Activated T-helper 1 cell treated with Interleukin-2 at 50 U/mL for 16 hours (primary cell): ENCODE data around the gene VPS13C.
"Not testable (repeated sequence)": the region's sequence is repeated elsewhere in the genome, so short reads cannot be mapped to it uniquely, and the experiment has no call there.

Source experiments
- DNase-seq: peaks from one replicate; pipeline ENCODE4 v3.0.0-alpha.2; 2020; ENCODE audit warnings: low read depth

The VPS13C gene

GRCh38 chr15:62069551-62069950 lies 9.3 kb upstream of the VPS13C start:
- no peak for DNase-seq

DNA sequence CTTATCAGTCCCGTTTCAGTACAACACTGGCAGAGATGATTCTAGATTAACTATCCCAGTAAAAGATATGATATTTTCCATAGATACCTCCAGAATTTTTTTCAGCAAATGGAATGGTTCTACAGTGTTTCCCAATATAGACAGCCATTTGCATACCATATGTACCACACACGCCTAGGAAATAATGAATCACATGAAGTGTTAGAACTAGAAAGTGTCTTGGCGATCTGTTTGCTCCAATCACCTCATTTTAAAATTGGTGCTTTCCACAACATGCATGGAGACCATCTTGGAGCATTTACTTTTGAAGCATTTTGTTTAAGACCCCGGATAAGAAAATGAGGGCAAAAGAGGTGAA lies 8.5 kb upstream of the VPS13C start:
- DNase-seq: no peak

DNA sequence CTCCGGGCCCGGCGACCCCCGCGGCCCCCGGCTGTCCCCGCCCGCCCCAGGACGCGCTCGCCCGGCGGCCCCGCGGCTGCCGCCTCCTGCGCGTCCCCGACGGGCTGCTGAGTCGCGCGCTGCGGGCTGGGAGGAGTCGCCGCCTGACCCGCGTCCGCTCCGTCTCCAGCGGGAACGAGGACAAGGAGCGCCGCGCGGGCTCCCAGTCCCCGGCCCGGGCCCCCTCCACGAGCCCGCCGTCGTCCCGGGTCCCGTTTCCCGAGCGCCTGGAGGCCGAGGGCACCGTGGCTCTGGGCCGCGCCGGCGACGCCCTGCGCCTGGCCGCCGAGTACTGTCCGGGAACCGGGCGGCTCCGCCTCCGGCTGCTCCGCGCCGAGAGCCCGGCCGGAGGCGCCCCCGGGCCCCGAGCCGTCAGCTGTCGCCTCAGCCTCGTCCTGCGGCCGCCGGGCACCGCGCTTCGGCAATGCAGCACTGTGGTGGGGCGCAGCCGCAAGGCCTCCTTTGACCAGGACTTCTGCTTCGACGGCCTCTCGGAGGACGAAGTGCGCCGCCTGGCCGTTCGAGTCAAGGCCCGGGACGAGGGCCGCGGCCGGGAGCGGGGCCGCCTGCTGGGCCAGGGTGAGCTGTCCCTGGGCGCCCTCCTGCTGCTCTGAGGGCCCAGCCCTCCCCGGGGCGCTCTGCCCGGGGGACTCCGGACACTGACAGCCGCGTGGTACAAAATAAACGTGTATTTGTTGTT lies 8.0 kb upstream of the VPS13C start:
- DNase-seq: peak; percentile 5

- peak; percentile 1 for DNase-seq
These were observed 7.3 kb upstream of the VPS13C start for GRCh38 chr15:62067448-62068044.

GRCh38 chr15:62066663-62067447 lies 6.6 kb upstream of the VPS13C start, which contains the start of gene C2CD4A:
TSS of gene C2CD4A (plus strand) at chr15:62066977. CDS start at chr15:62067614, 637 bp downstream.
- DNase-seq: peak; percentile 36

DNA sequence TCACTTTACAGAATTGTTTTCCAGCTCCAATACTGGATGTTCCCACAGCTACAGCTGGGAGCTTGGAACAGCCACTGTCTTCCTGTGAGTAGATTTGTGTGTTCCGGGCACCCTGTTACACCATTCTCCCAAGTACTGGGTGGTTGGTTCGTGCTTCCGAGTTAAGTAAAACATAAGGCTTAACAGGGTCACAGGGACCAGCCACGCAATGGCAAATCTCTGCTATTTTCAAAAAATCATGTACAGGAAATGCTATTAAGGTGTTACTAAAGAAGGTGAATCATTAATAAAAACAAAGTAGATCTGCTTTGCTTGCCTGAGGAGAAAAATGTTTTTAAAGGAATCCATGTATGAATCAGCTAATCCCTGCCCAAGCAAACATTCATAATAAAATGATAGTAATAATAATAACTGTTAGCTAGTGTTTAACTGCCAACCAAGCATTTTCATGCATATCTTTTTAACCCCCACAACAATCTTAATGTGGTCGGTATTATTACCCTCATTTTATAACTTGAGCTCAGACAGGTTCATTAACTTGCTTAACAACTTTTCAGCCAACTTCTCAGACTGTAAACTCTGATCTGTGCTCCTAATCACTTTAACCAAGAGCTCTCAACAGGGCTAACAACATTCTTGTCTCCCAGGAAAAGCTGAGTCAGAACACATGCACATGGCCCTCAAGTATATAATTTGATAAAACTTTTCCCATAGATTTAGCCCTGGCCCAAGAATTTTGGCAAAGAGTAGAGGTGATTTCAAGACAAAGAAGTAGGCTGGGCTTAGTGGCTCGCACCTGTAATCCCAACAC lies 3.8 kb upstream of the VPS13C start:
- no peak for DNase-seq

GRCh38 chr15:62060896-62061280 lies 641 bp upstream of the VPS13C start:
- no peak for DNase-seq

DNA sequence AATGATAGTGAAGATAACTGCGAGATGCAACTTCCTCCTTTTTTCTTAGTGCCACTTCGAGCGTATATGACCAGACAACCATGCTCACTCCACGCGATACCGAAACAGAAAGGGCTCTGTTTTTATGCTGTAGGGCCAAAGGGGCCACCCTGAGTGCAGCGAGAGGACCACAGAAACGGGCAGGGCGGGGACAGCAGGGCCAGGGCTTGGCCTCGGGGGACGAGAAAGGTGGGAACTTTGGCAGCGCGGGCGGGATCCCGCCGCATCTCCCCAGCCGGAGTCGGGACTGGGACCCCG lies 483 bp downstream of the VPS13C start:
- peak; percentile 24 for DNase-seq

DNA sequence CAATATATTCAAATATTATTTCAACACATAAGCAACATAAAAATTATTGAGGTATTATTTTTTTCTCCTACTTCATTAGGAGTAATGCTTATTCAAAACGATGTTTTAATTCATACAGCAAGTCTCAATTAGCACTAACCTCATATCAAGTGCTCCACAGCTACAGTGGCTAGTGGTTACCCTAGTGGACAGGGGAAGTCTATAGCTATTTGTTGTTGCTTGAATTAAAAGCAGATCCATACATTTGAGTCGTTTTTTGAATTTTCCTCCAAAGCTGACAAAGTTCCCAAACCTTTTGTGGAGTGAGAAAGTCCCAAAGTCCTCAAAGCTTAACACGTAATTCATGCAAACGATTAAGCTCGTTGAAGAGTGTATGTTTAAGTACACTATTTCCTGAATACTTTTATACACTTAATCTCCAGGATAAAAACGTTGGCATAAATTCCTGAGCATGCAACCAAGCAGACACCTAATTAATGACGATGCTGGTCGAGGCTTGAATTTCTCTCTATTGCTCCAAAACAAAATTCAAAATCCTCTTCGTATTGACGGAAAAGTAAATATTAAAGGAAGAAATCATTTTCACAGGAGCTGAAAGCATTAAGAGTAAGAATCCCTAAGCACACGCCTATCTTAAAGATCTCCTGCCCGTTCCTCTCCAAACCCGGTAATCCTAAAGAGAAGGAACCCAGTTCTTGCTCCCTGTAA lies 985 bp downstream of the VPS13C start:
- no peak for DNase-seq

- no peak for DNase-seq
These were observed 1.8 kb downstream of the VPS13C start for GRCh38 chr15:62058327-62059028.

DNA sequence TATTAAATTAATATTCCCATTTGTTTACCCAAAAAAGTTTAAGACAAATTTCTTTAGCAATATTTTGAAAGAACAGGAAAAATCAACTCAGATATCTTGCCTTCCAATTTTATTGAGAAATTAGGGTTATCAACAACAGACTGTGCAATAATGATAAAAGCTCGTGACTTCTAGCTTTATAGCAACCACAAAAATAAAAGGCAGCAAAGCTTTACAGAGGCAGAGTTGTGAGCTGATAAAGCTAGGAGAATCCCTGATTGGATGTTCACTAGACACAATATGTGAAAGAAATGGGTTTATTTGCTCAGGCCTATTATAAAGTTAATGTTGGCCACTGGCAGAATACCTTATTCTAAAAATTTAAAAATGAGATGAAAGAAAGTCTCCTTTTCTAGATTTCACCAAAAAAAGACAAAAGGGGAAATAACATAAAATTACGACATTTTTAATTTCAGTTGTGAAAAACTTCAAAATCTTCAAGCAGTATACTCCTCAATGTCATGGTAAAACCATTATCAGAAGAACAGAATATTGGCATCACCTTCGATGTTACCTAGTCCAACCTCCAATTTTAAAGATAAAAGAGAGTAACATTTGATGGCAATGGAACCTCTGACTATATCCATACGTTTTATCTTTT lies 2.8 kb downstream of the VPS13C start:
- no peak for DNase-seq

- no peak for DNase-seq
These were observed 5.3 kb downstream of the VPS13C start for GRCh38 chr15:62054979-62055378.

GRCh38 chr15:62053439-62054085 lies 6.7 kb downstream of the VPS13C start:
- DNase-seq: no peak

DNA sequence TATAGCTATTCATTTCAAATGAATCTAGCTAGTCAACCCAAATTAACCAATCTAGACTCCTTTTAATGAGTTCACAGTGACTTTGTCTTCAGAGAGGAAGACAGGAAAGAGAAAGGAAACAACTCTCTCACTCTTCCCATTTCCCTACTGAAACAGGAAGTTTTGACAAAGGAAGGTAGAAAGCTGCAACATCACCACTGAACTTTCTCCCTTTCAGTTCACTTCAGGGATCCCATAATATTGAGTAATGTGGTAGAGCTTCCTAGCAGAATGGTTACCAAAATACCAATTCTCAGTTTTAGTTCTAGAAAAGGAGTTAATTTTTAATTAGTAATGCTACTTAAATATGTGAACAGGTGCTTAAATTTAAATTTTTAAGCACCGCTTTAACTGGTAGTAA lies 7.5 kb downstream of the VPS13C start:
- no peak for DNase-seq

- no peak for DNase-seq
These were observed 9.1 kb downstream of the VPS13C start for GRCh38 chr15:62051166-62051565.

- no peak for DNase-seq
These were observed 10.1 kb downstream of the VPS13C start for GRCh38 chr15:62050115-62050514.

DNA sequence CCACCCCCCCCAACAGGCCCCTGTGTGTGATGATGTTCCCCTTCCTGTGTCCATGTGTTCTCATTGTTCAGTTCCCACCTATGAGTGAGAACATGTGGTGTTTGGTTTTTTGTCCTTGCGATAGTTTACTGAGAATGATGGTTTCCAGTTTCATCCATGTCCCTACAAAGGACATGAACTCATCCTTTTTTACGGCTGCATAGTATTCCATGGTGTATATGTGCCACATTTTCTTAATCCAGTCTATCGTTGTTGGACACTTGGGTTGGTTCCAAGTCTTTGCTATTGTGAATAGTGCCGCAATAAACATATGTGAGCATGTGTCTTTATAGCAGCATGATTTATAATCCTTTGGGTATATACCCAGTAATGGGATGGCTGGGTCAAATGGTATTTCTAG lies 12.0 kb downstream of the VPS13C start:
- not testable (repeated sequence) for DNase-seq

DNA sequence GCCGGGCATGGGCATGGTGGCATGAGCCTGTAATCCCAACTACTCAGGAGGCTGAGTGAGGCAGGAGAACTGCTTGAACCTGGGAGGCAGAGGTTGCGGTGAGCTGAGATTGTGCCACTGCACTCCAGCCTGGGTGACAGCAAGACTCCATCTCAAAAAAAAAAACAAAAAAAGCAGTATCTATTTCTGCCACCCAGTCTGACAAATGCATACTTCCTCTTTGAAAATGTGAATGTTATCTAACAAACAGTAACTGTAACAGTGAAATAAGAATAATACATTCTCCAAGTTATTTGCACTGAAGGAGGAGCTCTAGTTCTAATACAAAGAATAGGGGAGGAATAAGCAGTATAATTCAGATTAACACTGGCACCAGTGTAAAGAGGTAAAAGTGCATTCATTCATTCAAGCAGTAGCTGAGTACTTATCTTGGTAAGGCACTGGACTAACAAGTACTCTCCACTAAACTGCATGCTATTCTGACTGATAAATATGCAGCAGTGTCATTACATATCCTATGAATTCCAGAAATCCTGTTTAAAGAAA lies 12.9 kb downstream of the VPS13C start:
- no peak for DNase-seq

DNA sequence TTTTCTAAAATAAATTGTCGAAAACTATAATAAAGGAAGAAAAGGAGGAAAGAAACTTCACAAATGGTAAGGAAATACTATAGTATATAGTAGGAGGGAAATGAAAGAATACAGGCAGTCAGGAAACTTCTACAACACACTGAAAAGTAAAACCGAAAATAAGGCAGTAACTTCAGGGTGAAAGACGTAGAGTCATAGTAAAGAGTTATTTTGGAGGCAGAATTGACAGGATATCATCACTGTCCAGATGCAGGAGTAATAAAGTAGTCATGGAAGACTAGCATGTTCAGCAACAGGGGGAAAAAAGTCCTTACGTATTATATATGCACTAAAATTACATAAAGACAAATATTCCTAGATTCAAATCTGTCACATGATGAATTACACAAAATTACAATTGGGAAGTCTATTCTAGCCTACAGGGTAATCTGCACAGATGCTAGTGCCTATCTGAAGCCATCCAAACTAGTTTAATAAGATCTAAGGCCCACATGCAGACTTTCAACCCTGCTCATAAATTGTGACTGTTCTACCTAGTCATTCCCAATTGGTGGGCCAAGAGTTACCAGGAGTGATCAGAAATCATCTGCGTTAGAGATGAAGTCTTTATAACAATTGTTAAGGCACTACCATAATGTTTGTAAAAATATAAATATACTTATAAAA lies 14.0 kb downstream of the VPS13C start:
- DNase-seq: no peak
